OCI-LY7 (cell line): ENCODE data around the gene PRLH. TPM values are rescaled to one million over a fixed set of nuclear protein-coding genes. Genes with fewer than 3 reads are reported as not detected.
A peak's percentile ranks its signal among the peaks of the same experiment; 100 is the strongest.

Experiments
- BruUV-seq: library from RNA; stranded (reverse); fragments of 400-500 nt; replicated peaks from 2 replicates; lab custom pipeline; 2021; lab: Mats Ljungman, UMichigan
- CTCF ChIA-PET: fragments of 300-600 bp; sonication (Branson Sonifier 250); formaldehyde crosslinking; loops from one replicate; lab custom pipeline; 2022; ENCODE audit warnings: antibody characterized with exemption; ENCODE audit not compliant: unreplicated experiment; lab: Charles Lee
- POLR2A ChIA-PET: fragments of 300-600 bp; sonication (Branson Sonifier 250); formaldehyde crosslinking; loops from one replicate; lab custom pipeline; 2022; ENCODE audit warnings: antibody characterized with exemption; lab: Charles Lee
- DNase-seq: peaks from one replicate; pipeline ENCODE4 v3.0.0-alpha.2; 2015; ENCODE audit warnings: low spot score
- H2AFZ ChIP-seq: fragments of 200-600 bp; sonication (generic), shearing (Covaris generic); 2 replicates; pipeline ENCODE4 v1.6.1; 2014; ENCODE audit warnings: mild to moderate bottlenecking, antibody characterized with exemption, low read length, moderate library complexity
- H3K27ac ChIP-seq: fragments of 200-600 bp; sonication (generic); 2 replicates; pipeline ENCODE4 v1.5.1; 2014; ENCODE audit warnings: mixed run types, low read depth, mild to moderate bottlenecking, moderate library complexity, low read length, inconsistent platforms; ENCODE audit not compliant: poor library complexity, severe bottlenecking
- H3K36me3 ChIP-seq: fragments of 200-600 bp; sonication (generic); 2 replicates; pipeline ENCODE4 v1.6.1; 2014; ENCODE audit warnings: mild to moderate bottlenecking, antibody characterized with exemption, low read length, moderate library complexity, mixed read lengths; ENCODE audit not compliant: insufficient read depth
- H3K4me1 ChIP-seq: fragments of 200-600 bp; sonication (generic); 2 replicates; pipeline ENCODE4 v1.5.1; 2014; ENCODE audit warnings: mild to moderate bottlenecking, low read length; ENCODE audit not compliant: insufficient read depth, poor library complexity, severe bottlenecking
- H3K4me2 ChIP-seq: fragments of 200-600 bp; sonication (generic); 2 replicates; pipeline ENCODE4 v1.6.1; 2014; ENCODE audit warnings: mild to moderate bottlenecking, low read length
- H3K4me3 ChIP-seq: fragments of 200-600 bp; sonication (generic); 2 replicates; pipeline ENCODE4 v1.5.1; 2014; ENCODE audit warnings: mild to moderate bottlenecking, low read depth, low read length; ENCODE audit not compliant: poor library complexity, severe bottlenecking
- H3K79me2 ChIP-seq: fragments of 200-600 bp; sonication (generic); 2 replicates; pipeline ENCODE4 v1.6.1; 2016; ENCODE audit warnings: low read depth, mild to moderate bottlenecking, low read length, moderate library complexity, mixed read lengths; ENCODE audit not compliant: insufficient read depth
- H3K9me2 ChIP-seq: fragments of 200-600 bp; sonication (generic); 2 replicates; pipeline ENCODE4 v1.6.1; 2016; ENCODE audit warnings: mild to moderate bottlenecking, low read length, mixed read lengths; ENCODE audit not compliant: insufficient read depth
- H3K9me3 ChIP-seq: fragments of 200-600 bp; sonication (generic); 2 replicates; pipeline ENCODE4 v1.6.1; 2014; ENCODE audit warnings: mild to moderate bottlenecking, mixed run types, low read length, mixed read lengths
- H4K20me1 ChIP-seq: fragments of 200-600 bp; sonication (generic); 2 replicates; pipeline ENCODE4 v1.6.1; 2014; ENCODE audit warnings: mild to moderate bottlenecking, antibody characterized with exemption, low read length, moderate library complexity, mixed read lengths; ENCODE audit not compliant: insufficient read depth
- CTCF ChIP-seq: fragments of 200-600 bp; sonication (generic); conservative IDR thresholded peaks from 2 replicates; pipeline ENCODE4 v1.5.1; 2014; ENCODE audit warnings: mild to moderate bottlenecking, antibody characterized with exemption, low read length, moderate library complexity, mixed read lengths
- EZH2phosphoT487 ChIP-seq: fragments of 200-600 bp; sonication (generic); IDR thresholded peaks from 2 replicates; pipeline ENCODE4 v1.6.1; 2018; ENCODE audit warnings: low read depth, borderline replicate concordance, mild to moderate bottlenecking, mixed run types, antibody characterized with exemption, low read length, moderate library complexity, mixed read lengths
- intact Hi-C: fragments of 100-400 bp; cut with micrococcal nuclease; formaldehyde crosslinking; loops from one replicate; pipeline ENCODE4 v1.10.0; 2022; ENCODE audit not compliant: unreplicated experiment
- total RNA-seq, 2 experiments: library from RNA; depleted of rRNA in 1 of 2; stranded (reverse); fragments of >200 nt in 1 of 2; shearing (Covaris generic) in 1 of 2; gene quantifications; 2 replicates each; pipeline ENCODE4 v1.2.3, GENCODE V29; 2014 to 2022

PRLH gene
- total RNA-seq, 2 experiments from 2014 or later, result not detected

- H4K20me1 ChIP-seq, result no peaks in the 10 kb centered on the region
- CTCF ChIA-PET, result no interaction called here
- BruUV-seq, result no TSS peak
- POLR2A ChIA-PET, result no interaction called here
- H3K79me2 ChIP-seq, result no peaks in the 10 kb centered on the region
- H3K4me1 ChIP-seq, result peaks cover 22% of the 10 kb centered on the region
- H3K27ac ChIP-seq, result no peak overlapping the region
- H3K4me2 ChIP-seq, result no peak overlapping the region
- no peaks in the 10 kb centered on the region for H3K9me2 ChIP-seq
- H3K4me3 ChIP-seq, result no peak overlapping the region
- no peak overlapping the region for H2AFZ ChIP-seq
- H3K9me3 ChIP-seq, result no peaks in the 10 kb centered on the region
- no peaks in the 10 kb centered on the region for H3K36me3 ChIP-seq
- intact Hi-C loops, result no loop called here
- DNase-seq, result no peak
- no peak for TF ChIP-seq EZH2phosphoT487
- no peak for TF ChIP-seq CTCF
These were observed 39.1 kb upstream of the PRLH start for GRCh38 chr2:237527233-237527632.

GRCh38 chr2:237527766-237528165, 38.6 kb upstream of the PRLH start:
- H3K79me2 ChIP-seq, result no peaks in the 10 kb centered on the region
- no TSS peak for BruUV-seq
- no peaks in the 10 kb centered on the region for H3K9me2 ChIP-seq
- no peak overlapping the region for H2AFZ ChIP-seq
- ChIA-PET CTCF (no interaction called here), POLR2A (no interaction called here)
- H3K4me1 ChIP-seq, result peaks cover 22% of the 10 kb centered on the region
- intact Hi-C loops, result no loop called here
- no peak overlapping the region for H3K27ac ChIP-seq
- no peak overlapping the region for H3K4me2 ChIP-seq
- H3K36me3 ChIP-seq, result no peaks in the 10 kb centered on the region
- no peaks in the 10 kb centered on the region for H4K20me1 ChIP-seq
- no peaks in the 10 kb centered on the region for H3K9me3 ChIP-seq
- no peak overlapping the region for H3K4me3 ChIP-seq
- no peak for TF ChIP-seq EZH2phosphoT487
- no peak for DNase-seq

GRCh38 chr2:237529452-237530402, 36.6 kb upstream of the PRLH start:
- peak; percentile 66 for DNase-seq

More at GRCh38 chr2:237529452-237530402, 36.6 kb upstream of the PRLH start:
- Histone ChIP-seq H3K4me2 (peak overlapping the region; percentile 27), H3K4me3 (no peak overlapping the region), H3K4me1 (peaks cover 27% of the 10 kb centered on the region), H3K9me2 (no peaks in the 10 kb centered on the region), H3K9me3 (no peaks in the 10 kb centered on the region), H4K20me1 (no peaks in the 10 kb centered on the region), H3K27ac (peak overlapping the region; percentile 1), H3K36me3 (no peaks in the 10 kb centered on the region), H2AFZ (peak overlapping the region; percentile 39), H3K79me2 (no peaks in the 10 kb centered on the region)
- no TSS peak for BruUV-seq
- intact Hi-C loops, result no loop called here
- no peak for TF ChIP-seq EZH2phosphoT487
- no peak for TF ChIP-seq CTCF
- ChIA-PET POLR2A (interaction anchor here (0.6 kb wide), 1 partner anchor 41 kb away, joined by 4 read pairs; no protein-coding TSS in a partner anchor), CTCF (no interaction called here)
